A549 (cell line): ENCODE results near the gene ETV3L.

Source experiments
- CTCF ChIP-seq: fragments of >200 bp; sonication (Bioruptor Twin); formaldehyde crosslinking; IDR thresholded peaks from 3 replicates; pipeline ENCODE4 v1.5.1; 2016
- FOSB ChIP-seq: fragments of 250-450 bp; sonication (Bioruptor Pico); IDR thresholded peaks from 2 replicates; pipeline ENCODE4 v1.5.0; 2020; ENCODE audit warnings: mild to moderate bottlenecking, moderate library complexity
- HDAC2 ChIP-seq: fragments of 200-600 bp; sonication (generic); IDR thresholded peaks from 2 replicates; pipeline ENCODE4 v1.6.1; 2016
- MAX ChIP-seq: IDR thresholded peaks from 2 replicates; pipeline ENCODE4 v1.6.1; 2012
- POLR2A ChIP-seq: IDR thresholded peaks from 2 replicates; pipeline ENCODE4 v1.6.1; 2012; ENCODE audit warnings: mild to moderate bottlenecking, low read length
- RAD21 ChIP-seq, 2 experiments: fragments of >200 bp in 1 of 2; sonication (Bioruptor Twin) in 1 of 2; formaldehyde crosslinking in 1 of 2; IDR thresholded peaks in 1 of 2; conservative IDR thresholded peaks in 1 of 2; 2 replicates in 1 of 2; 3 replicates in 1 of 2; pipeline ENCODE4 v1.6.1; 2012 to 2018; ENCODE audit warnings: inconsistent platforms in 1 of 2

- TF ChIP-seq CTCF (no peak), MAX (no peak), RAD21 (conservative IDR thresholded peaks at IDR 0.05 in 1 of 2, IDR thresholded peaks at IDR 0.05 in 1 of 2) (no peak), POLR2A (no peak), HDAC2 (no peak), FOSB (CRISPR knock-in tag) (no peak)
These were observed 5.8 kb upstream of the ETV3L start for GRCh38 chr1:157105298-157105987.
